ENCODE results near the gene HID1.
"Not testable (repeated sequence)": the region's sequence is repeated elsewhere in the genome, so short reads cannot be mapped to it uniquely, and the experiment has no call there.

Gene HID1

GRCh38 chr17:74921026-74921681 is 51.4 kb downstream of the HID1 start:
- DNase-seq, result no peak

GRCh38 chr17:74920642-74921025 is 51.9 kb downstream of the HID1 start:
- no peak for DNase-seq

GRCh38 chr17:74920306-74920620 is 52.3 kb downstream of the HID1 start:
- no peak for DNase-seq

GRCh38 chr17:74919440-74920305 is 52.9 kb downstream of the HID1 start:
- no peak for DNase-seq

- DNase-seq, result no peak
These were observed 53.7 kb downstream of the HID1 start for GRCh38 chr17:74918906-74919305.

GRCh38 chr17:74917430-74917829 is 55.1 kb downstream of the HID1 start:
- no peak for DNase-seq

- no peak for DNase-seq
These were observed 55.7 kb downstream of the HID1 start for GRCh38 chr17:74916851-74917199.

- no peak for DNase-seq
These were observed 56.3 kb downstream of the HID1 start for GRCh38 chr17:74916136-74916850.

- not testable (repeated sequence) for DNase-seq
These were observed 61.1 kb downstream of the HID1 start for GRCh38 chr17:74911423-74911822.

GRCh38 chr17:74909097-74909496 is 63.5 kb downstream of the HID1 start:
- not testable (repeated sequence) for DNase-seq

GRCh38 chr17:74907012-74907411 is 65.5 kb downstream of the HID1 start:
- DNase-seq, result no peak

- not testable (repeated sequence) for DNase-seq
These were observed 66.3 kb downstream of the HID1 start for GRCh38 chr17:74906214-74906793.

GRCh38 chr17:74904687-74905409 is 67.7 kb downstream of the HID1 start:
- no peak for DNase-seq

- no peak for DNase-seq
These were observed 68.9 kb downstream of the HID1 start for GRCh38 chr17:74903671-74904070.

GRCh38 chr17:74903034-74903433 is 69.5 kb downstream of the HID1 start:
- no peak for DNase-seq

- DNase-seq, result no peak
These were observed 71.0 kb downstream of the HID1 start for GRCh38 chr17:74901353-74902135.

All from NCI-H1436 treated with DMSO at 0.1 percent for 48 hours (cell line).